ENCODE data around the gene CYB5RL.

DNA sequence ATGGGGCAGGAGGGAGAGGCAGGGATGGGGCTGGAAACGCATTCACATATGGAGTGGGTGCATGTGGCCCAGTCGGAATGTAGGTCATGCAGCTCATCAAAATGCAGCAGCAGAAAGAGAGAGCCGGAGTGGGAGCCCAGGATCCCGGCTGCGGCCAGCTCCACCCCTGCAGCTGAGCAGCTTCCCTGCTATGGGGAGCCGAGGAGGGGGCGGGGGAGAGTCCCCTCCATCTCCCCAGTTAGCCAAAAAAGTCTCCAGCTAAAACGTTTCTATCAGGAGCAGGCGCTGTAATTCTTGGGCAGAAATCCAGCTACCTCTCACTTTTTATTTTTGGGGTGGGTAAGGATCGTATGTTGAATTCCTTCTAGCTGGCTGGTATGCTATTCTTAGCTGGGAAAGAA, 39.8 kb upstream of the CYB5RL start:
- TF ChIP-seq, protein P1, sequence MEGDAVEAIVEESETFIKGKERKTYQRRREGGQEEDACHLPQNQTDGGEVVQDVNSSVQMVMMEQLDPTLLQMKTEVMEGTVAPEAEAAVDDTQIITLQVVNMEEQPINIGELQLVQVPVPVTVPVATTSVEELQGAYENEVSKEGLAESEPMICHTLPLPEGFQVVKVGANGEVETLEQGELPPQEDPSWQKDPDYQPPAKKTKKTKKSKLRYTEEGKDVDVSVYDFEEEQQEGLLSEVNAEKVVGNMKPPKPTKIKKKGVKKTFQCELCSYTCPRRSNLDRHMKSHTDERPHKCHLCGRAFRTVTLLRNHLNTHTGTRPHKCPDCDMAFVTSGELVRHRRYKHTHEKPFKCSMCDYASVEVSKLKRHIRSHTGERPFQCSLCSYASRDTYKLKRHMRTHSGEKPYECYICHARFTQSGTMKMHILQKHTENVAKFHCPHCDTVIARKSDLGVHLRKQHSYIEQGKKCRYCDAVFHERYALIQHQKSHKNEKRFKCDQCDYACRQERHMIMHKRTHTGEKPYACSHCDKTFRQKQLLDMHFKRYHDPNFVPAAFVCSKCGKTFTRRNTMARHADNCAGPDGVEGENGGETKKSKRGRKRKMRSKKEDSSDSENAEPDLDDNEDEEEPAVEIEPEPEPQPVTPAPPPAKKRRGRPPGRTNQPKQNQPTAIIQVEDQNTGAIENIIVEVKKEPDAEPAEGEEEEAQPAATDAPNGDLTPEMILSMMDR (IDR thresholded peaks at IDR 0.05) = no peak
- TF ChIP-seq POLR2A (IDR thresholded peaks at IDR 0.05) (no peak), EP300 (IDR thresholded peaks at IDR 0.05) (no peak)

Data from sigmoid colon (tissue), 4 donors.